IPS-18a (cell line): ENCODE data around the gene KCNJ10.

Source experiments
- H3K27ac ChIP-seq: one replicate; pipeline ENCODE4 v1.5.1; 2013; ENCODE audit warnings: low read length
- H3K27me3 ChIP-seq: one replicate; pipeline ENCODE4 v1.6.1; 2013; ENCODE audit warnings: mild to moderate bottlenecking, low read length; ENCODE audit not compliant: control insufficient read depth, insufficient read depth
- H3K36me3 ChIP-seq: one replicate; pipeline ENCODE4 v1.6.1; 2013; ENCODE audit warnings: low read depth, low read length; ENCODE audit not compliant: control insufficient read depth
- H3K4me1 ChIP-seq: one replicate; pipeline ENCODE4 v1.6.1; 2013; ENCODE audit warnings: low read depth, low read length; ENCODE audit not compliant: control insufficient read depth
- H3K4me3 ChIP-seq: one replicate; pipeline ENCODE4 v1.5.1; 2013; ENCODE audit warnings: low read length
- H3K9ac ChIP-seq: one replicate; pipeline ENCODE4 v1.6.1; 2013; ENCODE audit warnings: mild to moderate bottlenecking, low read length, moderate library complexity
- H3K9me3 ChIP-seq: one replicate; pipeline ENCODE4 v1.6.1; 2013; ENCODE audit warnings: low read depth, low read length; ENCODE audit not compliant: control insufficient read depth

KCNJ10 gene

GRCh38 chr1:159951016-159951415, 118.9 kb downstream of the KCNJ10 start:
- Histone ChIP-seq H3K4me3 (no peak overlapping the region), H3K9ac (no peak overlapping the region), H3K4me1 (peaks cover 8% of the 10 kb centered on the region), H3K27me3 (no peaks in the 10 kb centered on the region), H3K36me3 (no peaks in the 10 kb centered on the region), H3K9me3 (no peaks in the 10 kb centered on the region), H3K27ac (no peak overlapping the region)

DNA sequence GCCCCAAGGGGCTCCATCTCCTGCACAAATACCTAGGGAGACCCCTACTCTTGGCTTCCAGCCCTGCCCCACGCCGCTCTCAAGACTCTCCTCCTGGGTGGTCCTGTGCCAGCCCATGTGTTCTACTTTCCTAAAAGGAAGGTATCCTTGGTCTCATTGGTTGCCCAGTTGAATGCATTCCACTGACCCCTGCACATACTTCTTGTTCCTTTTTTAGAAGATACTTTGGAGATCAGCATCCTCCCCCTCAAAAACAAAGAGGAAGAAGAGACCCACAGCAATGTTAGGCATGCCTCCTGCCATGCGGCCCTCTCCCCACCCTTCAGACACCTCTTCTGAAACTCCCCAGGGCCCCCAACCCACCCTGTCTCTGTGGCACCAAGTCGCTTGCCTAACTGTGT, 120.0 kb downstream of the KCNJ10 start:
- no peak overlapping the region for H3K9ac ChIP-seq
- H3K9me3 ChIP-seq: no peaks in the 10 kb centered on the region
- peaks cover 9% of the 10 kb centered on the region for H3K4me1 ChIP-seq
- no peaks in the 10 kb centered on the region for H3K27me3 ChIP-seq
- no peak overlapping the region for H3K4me3 ChIP-seq
- H3K36me3 ChIP-seq: no peaks in the 10 kb centered on the region
- H3K27ac ChIP-seq: no peak overlapping the region

GRCh38 chr1:159949123-159949522, 120.8 kb downstream of the KCNJ10 start:
- Histone ChIP-seq H3K9ac (no peak overlapping the region), H3K27ac (no peak overlapping the region), H3K27me3 (no peaks in the 10 kb centered on the region), H3K4me3 (no peak overlapping the region), H3K9me3 (no peaks in the 10 kb centered on the region), H3K36me3 (no peaks in the 10 kb centered on the region), H3K4me1 (peaks cover 18% of the 10 kb centered on the region)
